Measurements from ENCODE around the gene LINGO3. TPM values are rescaled to one million over a fixed set of nuclear protein-coding genes. Genes with fewer than 3 reads are reported as not detected.

LINGO3 gene
- total RNA-seq, 2 donors from 2014 or later = 0.20 to 0.21 TPM

- peaks cover 6% of the 10 kb centered on the region for H3K36me3 Mint-ChIP-seq
- no peaks in the 10 kb centered on the region for H3K27me3 Mint-ChIP-seq
- peak overlapping the region; percentile 88 to 92 for H3K27ac Mint-ChIP-seq
- H3K4me1 Mint-ChIP-seq (ENCODE audit: low read depth in 2 of 2) = peaks cover 33 to 42% of the 10 kb centered on the region in 2 donors
- H3K9me3 Mint-ChIP-seq = no peaks in the 10 kb centered on the region
- no peak for DNase-seq (ENCODE audit: low spot score)
- no peak for ATAC-seq
- peak overlapping the region; percentile 91 for H3K4me3 Mint-ChIP-seq
These were observed 18.9 kb upstream of the LINGO3 start for GRCh38 chr19:2326699-2327360.

GRCh38 chr19:2325281-2326046 is 17.5 kb upstream of the LINGO3 start:
- peak overlapping the region; percentile 62 for H3K4me3 Mint-ChIP-seq
- H3K9me3 Mint-ChIP-seq = no peaks in the 10 kb centered on the region
- peaks cover 6% of the 10 kb centered on the region for H3K36me3 Mint-ChIP-seq
- H3K27ac Mint-ChIP-seq = peak overlapping the region; percentile 32 to 35
- H3K4me1 Mint-ChIP-seq (ENCODE audit: low read depth in 2 of 2) = peaks cover 33 to 40% of the 10 kb centered on the region in 2 donors
- DNase-seq (ENCODE audit: low spot score) = no peak
- no peaks in the 10 kb centered on the region for H3K27me3 Mint-ChIP-seq
- no peak for ATAC-seq

- H3K36me3 Mint-ChIP-seq = peaks cover 6% of the 10 kb centered on the region
- H3K4me1 Mint-ChIP-seq (ENCODE audit: low read depth in 2 of 2) = peaks cover 28 to 32% of the 10 kb centered on the region in 2 donors
- no peak for DNase-seq (ENCODE audit: low spot score)
- H3K27ac Mint-ChIP-seq = no peak overlapping the region
- no peak for ATAC-seq
- no peaks in the 10 kb centered on the region for H3K27me3 Mint-ChIP-seq
- H3K9me3 Mint-ChIP-seq = no peaks in the 10 kb centered on the region
- H3K4me3 Mint-ChIP-seq = peak overlapping the region; percentile 30
These were observed 16.4 kb upstream of the LINGO3 start for GRCh38 chr19:2324220-2324948.

- ATAC-seq (no peak), DNase-seq (ENCODE audit: low spot score) (no peak)
- H3K36me3 Mint-ChIP-seq = peaks cover 6% of the 10 kb centered on the region
- no peak overlapping the region for H3K4me3 Mint-ChIP-seq
- no peak overlapping the region for H3K27ac Mint-ChIP-seq
- no peaks in the 10 kb centered on the region for H3K27me3 Mint-ChIP-seq
- H3K9me3 Mint-ChIP-seq = no peaks in the 10 kb centered on the region
- peaks cover 22 to 27% of the 10 kb centered on the region in 2 donors for H3K4me1 Mint-ChIP-seq (ENCODE audit: low read depth in 2 of 2)
These were observed 15.8 kb upstream of the LINGO3 start for GRCh38 chr19:2323707-2324106.

GRCh38 chr19:2321565-2322283 is 13.8 kb upstream of the LINGO3 start:
- Mint-ChIP-seq H3K4me3 (no peak overlapping the region), H3K27ac (no peak overlapping the region), H3K9me3 (no peaks in the 10 kb centered on the region), H3K4me1 (ENCODE audit: low read depth in 2 of 2) (peaks cover 10 to 16% of the 10 kb centered on the region in 2 donors), H3K27me3 (no peaks in the 10 kb centered on the region), H3K36me3 (no peaks in the 10 kb centered on the region)
- ATAC-seq = no peak
- DNase-seq (ENCODE audit: low spot score) = no peak

GRCh38 chr19:2320939-2321338 is 13.0 kb upstream of the LINGO3 start:
- Mint-ChIP-seq H3K4me3 (no peak overlapping the region), H3K36me3 (no peaks in the 10 kb centered on the region), H3K4me1 (ENCODE audit: low read depth in 2 of 2) (peaks cover 8 to 14% of the 10 kb centered on the region in 2 donors), H3K27me3 (no peaks in the 10 kb centered on the region), H3K9me3 (no peaks in the 10 kb centered on the region), H3K27ac (no peak overlapping the region)
- no peak for DNase-seq (ENCODE audit: low spot score)
- ATAC-seq = no peak

GRCh38 chr19:2320049-2320448 is 12.1 kb upstream of the LINGO3 start:
- peaks cover 0 to 2% of the 10 kb centered on the region in 2 donors for H3K27me3 Mint-ChIP-seq
- ATAC-seq (no peak), DNase-seq (ENCODE audit: low spot score) (no peak)
- H3K36me3 Mint-ChIP-seq = peaks cover 4% of the 10 kb centered on the region
- no peak overlapping the region for H3K4me3 Mint-ChIP-seq
- H3K27ac Mint-ChIP-seq = no peak overlapping the region
- peaks cover 1% of the 10 kb centered on the region for H3K9me3 Mint-ChIP-seq
- peaks cover 6 to 12% of the 10 kb centered on the region in 2 donors for H3K4me1 Mint-ChIP-seq (ENCODE audit: low read depth in 2 of 2)

GRCh38 chr19:2319551-2319950 is 11.6 kb upstream of the LINGO3 start:
- Mint-ChIP-seq H3K27ac (no peak overlapping the region), H3K4me1 (ENCODE audit: low read depth in 2 of 2) (peaks cover 6 to 10% of the 10 kb centered on the region in 2 donors), H3K9me3 (peaks cover 4% of the 10 kb centered on the region), H3K36me3 (peaks cover 9% of the 10 kb centered on the region), H3K4me3 (no peak overlapping the region), H3K27me3 (peaks cover under 1 to 7% of the 10 kb centered on the region in 2 donors)
- DNase-seq (ENCODE audit: low spot score) (no peak), ATAC-seq (no peak)

- no peak overlapping the region for H3K27ac Mint-ChIP-seq
- H3K36me3 Mint-ChIP-seq = peaks cover 10% of the 10 kb centered on the region
- peaks cover 4% of the 10 kb centered on the region for H3K9me3 Mint-ChIP-seq
- ATAC-seq (no peak), DNase-seq (ENCODE audit: low spot score) (no peak)
- H3K27me3 Mint-ChIP-seq = peaks cover 2 to 8% of the 10 kb centered on the region in 2 donors
- H3K4me1 Mint-ChIP-seq (ENCODE audit: low read depth in 2 of 2) = peaks cover 6 to 9% of the 10 kb centered on the region in 2 donors
- H3K4me3 Mint-ChIP-seq = no peak overlapping the region
These were observed 11.0 kb upstream of the LINGO3 start for GRCh38 chr19:2318923-2319322.

- ATAC-seq = no peak
- Mint-ChIP-seq H3K4me1 (ENCODE audit: low read depth in 2 of 2) (peaks cover 6 to 9% of the 10 kb centered on the region in 2 donors), H3K27ac (no peak overlapping the region), H3K27me3 (peaks cover 2 to 8% of the 10 kb centered on the region in 2 donors), H3K4me3 (no peak overlapping the region), H3K36me3 (peaks cover 10% of the 10 kb centered on the region), H3K9me3 (peaks cover 4% of the 10 kb centered on the region)
- no peak for DNase-seq (ENCODE audit: low spot score)
These were observed 9.8 kb upstream of the LINGO3 start for GRCh38 chr19:2317756-2318155.

- Mint-ChIP-seq H3K27ac (no peak overlapping the region), H3K4me1 (ENCODE audit: low read depth in 2 of 2) (peaks cover 6 to 9% of the 10 kb centered on the region in 2 donors), H3K4me3 (no peak overlapping the region), H3K36me3 (peaks cover 10% of the 10 kb centered on the region), H3K27me3 (peaks cover 2 to 8% of the 10 kb centered on the region in 2 donors), H3K9me3 (peaks cover 4% of the 10 kb centered on the region)
- DNase-seq (ENCODE audit: low spot score) = no peak
- ATAC-seq = no peak
These were observed 9.3 kb upstream of the LINGO3 start for GRCh38 chr19:2317300-2317699.

GRCh38 chr19:2315818-2316353 is 7.9 kb upstream of the LINGO3 start:
- Mint-ChIP-seq H3K4me3 (no peak overlapping the region), H3K27ac (no peak overlapping the region), H3K9me3 (peaks cover 4% of the 10 kb centered on the region), H3K27me3 (peaks cover 2 to 8% of the 10 kb centered on the region in 2 donors), H3K4me1 (ENCODE audit: low read depth in 2 of 2) (peaks cover 6 to 9% of the 10 kb centered on the region in 2 donors), H3K36me3 (peaks cover 10% of the 10 kb centered on the region)
- DNase-seq (ENCODE audit: low spot score) = no peak
- peak; percentile 74 to 87 for ATAC-seq

All from natural killer cell treated with Interleukin-12 subunit alpha and Interleukin-12 subunit beta and Interleukin-15 and Interleukin-18, amount 100 ng/mL, for 72 hours (primary cell).